HG03442 (cell line): ENCODE data around the gene LMF1.

Source experiments
- ATAC-seq: cut with Tn5 transposase; IDR thresholded peaks from one replicate; pipeline ENCODE4 v1.9.1; 2021; ENCODE audit warnings: mild to moderate bottlenecking, moderate library complexity; ENCODE audit not compliant: unreplicated experiment

Gene LMF1

DNA sequence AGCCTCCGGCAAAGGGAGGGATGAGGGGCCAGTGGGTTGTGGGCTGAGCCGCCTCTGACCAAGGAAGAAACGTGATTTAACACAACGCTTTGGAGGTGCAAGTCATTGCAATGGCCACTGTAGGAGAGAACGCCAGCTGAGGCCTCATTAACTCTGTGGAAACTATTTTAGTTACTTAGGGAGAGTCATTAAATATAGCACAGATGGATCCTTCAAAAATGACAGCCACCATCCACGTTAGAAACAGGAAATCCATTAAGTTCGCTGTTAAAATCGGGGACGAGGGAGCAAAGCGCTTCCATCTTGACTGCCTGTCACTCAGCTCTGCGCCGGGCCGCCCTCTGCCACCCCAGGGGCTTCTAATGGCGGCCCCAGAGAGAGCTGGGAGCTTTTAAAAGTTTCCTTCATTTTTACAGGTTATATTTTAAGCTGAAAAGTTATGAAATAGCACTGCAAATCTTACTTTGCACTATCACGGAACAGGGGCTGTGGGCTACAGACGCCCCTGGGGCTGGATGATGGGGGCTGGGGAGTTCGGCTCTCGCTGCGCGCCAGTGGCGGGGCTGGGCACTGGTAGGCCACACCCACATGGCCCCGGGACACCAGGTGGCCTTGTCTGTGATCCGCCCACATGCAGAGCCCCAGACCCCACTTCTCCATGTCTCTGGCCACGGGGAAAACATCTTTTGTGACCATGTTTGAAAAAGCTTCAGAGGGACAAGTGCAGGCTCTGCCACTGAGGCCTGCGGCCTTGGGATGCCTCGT is 54.6 kb downstream of the LMF1 start:
- no peak for ATAC-seq

DNA sequence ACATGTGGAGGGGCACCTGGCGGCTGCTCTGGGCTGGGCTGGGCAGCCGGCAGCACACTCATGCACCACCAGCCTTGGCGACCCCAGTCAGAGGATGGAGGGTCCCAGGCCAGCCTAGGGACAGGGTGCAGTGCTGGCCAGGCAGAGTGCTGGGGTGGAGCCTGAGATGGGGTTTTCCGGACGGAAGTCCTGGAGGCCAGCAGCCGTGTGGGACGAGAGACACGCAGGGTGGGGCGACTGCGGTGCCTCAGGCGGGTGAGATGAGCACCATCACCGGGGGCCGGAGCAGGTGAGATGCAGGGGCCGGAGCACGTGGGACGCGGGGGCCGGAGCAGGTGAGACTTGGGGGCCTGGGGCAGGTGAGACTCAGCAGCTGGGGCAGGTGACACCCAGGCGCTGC is 55.2 kb downstream of the LMF1 start:
- no peak for ATAC-seq

GRCh38 chr16:914440-914839 is 56.3 kb downstream of the LMF1 start:
- no peak for ATAC-seq

- no peak for ATAC-seq
Observed at GRCh38 chr16:913817-914439, 56.9 kb downstream of the LMF1 start.

DNA sequence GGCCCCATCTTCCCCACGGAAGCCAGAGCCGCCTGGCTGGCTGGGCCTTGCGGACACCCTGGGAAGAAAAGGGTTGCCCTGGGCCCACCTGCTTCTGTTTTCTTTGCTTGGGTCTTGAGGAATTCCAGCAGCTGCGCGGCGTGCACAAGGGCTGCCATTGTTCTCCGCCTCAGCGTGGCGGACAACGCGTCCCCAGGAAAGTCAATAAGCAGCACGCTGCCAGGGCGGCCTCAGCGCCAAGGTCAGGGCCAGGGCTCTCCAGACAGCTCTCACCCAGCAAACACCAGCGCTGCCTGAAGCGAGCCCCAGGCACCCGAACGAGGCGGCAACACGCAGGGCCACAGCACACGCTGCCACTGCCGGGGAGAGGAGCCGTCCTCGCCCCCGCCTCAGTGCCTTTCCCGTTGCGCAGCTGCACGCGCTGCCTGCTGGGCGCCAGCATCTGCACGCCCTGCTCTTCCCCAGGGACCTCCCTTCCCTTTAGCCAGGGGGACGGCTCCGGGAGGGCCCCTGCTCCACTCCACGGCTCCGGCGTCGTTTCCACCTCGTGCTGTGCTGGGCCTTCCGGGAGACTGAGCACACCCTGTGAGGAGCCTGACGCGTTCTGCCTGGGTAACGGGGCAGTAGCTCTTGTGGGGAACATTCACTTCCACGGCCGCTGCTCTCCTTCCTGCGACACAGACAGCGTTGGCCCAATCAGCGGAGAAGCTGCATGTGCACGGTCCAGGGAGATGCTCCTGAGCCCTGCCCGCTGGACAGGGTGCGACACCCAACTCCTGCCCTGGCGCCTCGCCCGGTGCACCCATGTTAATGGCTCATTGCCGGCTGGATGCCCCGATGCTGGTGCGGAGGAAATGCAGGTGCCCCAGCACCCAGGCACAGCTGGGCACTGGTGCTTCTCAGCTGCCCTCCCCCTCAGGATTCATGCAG is 57.8 kb downstream of the LMF1 start:
- ATAC-seq: no peak

DNA sequence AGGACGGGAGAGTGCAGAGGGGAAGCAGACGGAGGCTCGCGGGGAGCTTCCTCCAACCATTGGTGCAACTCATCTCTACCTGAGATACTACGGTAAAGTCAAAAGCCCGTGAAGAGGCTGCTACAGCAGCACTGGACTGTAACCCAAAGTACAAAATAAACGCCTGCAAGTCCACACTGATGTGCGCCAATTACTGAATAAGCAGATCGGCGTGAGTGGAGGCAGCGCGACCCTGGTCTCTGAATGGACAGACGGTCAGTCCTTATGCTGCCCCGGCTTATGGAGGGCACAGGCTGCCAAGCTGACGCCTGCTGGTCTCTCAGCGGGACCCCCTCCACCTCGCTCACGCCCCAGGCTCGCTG is 58.5 kb downstream of the LMF1 start:
- ATAC-seq: no peak

- no peak for ATAC-seq
Observed at GRCh38 chr16:911604-912321, 59.0 kb downstream of the LMF1 start.

DNA sequence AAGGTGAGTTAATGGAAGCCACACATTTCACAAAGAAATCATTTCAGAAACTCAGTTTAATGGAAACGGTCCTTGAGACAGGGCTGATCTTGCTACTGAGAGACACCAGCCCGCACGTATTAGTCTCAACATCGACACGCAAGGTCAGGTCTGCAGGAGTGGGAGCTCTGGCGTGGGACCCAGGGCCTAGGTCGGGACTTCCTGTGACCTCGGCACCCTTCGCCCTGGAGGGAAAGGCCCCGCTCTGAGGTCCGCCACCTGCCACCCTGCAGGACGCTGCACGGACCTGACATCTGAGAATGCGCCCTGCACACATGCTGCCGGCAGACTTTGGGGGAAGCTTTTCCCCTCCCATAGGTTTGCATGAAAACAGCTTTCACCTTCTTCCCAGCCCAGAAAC is 59.7 kb downstream of the LMF1 start:
- ATAC-seq: no peak

- ATAC-seq: no peak
Observed at GRCh38 chr16:910181-910580, 60.6 kb downstream of the LMF1 start.

- no peak for ATAC-seq
Observed at GRCh38 chr16:909281-910000, 61.3 kb downstream of the LMF1 start.

- ATAC-seq: no peak
Observed at GRCh38 chr16:908526-909155, 62.1 kb downstream of the LMF1 start.

- ATAC-seq: no peak
Observed at GRCh38 chr16:907842-908241, 62.9 kb downstream of the LMF1 start.

DNA sequence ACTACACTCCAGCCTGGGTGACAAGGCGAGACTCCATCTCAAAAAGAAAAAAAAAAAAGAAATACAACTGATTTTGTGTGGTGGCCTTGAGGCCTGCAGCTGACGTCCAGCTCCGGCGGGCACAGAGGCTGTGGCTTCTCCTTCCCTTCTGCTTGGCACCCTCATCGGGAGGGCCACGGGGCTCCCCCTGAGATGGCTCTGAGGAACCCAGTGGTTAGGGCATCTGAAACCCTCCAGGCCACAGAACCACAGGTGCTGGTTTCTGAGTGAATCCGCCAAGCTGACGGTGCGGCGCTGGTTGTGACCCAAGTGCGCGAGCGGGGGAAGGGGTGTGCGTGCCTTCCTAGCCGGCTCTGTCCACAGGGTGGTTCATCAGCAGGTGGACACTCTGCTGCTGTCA is 63.4 kb downstream of the LMF1 start:
- no peak for ATAC-seq

DNA sequence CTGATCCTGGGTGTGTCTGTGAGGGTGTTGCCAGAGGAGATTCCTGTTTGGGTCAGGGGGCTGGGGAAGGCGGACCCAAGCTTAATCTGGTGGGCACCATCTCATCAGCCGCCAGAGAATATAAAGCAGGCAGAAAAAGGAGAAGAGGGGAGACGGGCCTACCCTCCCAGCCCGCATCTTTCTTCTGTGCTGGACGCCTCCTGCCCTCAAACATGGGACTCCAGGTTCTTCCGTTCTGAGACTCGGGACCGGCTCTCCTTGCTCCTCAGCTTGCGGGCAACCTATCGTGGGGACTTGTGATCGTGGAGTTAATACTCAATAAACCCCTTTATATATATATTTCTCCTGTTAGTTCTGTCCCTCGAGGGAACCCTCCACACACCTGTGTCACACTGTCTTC is 64.5 kb downstream of the LMF1 start:
- no peak for ATAC-seq

GRCh38 chr16:901715-902601 is 68.8 kb downstream of the LMF1 start:
- ATAC-seq: no peak

DNA sequence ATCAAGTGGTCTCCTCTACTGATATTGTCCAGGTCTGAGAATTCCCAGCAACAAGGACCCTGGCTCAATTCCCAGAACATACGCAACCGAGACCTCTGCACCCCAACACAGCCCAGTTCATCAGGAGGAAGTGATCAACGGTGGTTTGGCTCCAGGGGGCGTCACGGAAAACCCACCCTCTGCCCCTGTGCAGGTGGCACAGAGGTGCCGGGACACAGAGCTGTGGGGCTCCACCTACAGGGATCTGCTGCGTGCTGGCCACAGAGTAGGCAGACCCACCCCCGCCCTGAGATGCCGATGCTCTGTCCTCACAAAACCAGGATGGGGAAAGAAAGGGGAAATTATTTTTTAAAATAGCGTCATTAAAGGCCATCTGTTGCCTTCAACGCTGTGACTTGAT is 69.6 kb downstream of the LMF1 start:
- no peak for ATAC-seq

DNA sequence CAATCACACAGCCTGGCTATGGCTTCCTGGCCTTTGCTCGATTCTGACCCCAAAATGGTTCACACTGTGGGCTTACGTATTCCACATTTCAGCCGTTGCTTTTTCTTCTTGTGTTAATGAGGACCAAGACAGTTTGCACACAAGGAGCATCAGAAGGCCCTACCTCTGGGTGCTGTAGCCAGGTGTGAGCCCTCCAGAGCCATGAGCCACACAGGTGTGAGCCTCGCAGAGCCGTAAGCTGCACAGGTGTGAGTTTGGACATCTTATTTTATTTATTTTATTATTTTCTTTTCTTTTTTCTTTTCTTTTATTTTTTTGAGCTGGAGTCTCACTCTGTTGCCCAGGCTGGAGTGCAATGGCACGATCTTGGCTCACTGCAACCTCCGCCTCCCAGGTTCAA is 70.6 kb downstream of the LMF1 start:
- ATAC-seq: no peak

DNA sequence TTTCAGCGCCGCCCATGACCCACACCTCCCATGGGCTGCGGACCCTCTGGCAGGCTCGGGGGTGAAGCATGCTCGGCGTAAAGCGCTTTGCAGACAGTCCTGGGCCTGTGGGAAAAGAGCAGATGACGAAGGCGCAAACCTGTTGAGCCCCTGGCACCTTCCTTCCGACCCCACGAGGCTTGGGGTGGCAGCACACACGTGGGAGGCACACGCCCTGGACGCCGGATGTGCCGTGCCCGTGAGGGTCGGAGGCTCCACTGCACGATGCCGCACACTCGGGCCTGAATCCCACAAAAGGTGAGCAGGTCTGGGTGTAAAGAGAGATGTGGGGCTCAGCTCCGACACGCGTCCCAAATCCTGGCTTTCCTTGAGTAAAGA is 71.1 kb downstream of the LMF1 start:
- ATAC-seq: no peak
